Testis (tissue), 3 donors: ENCODE measurements around the gene GNAI3. TPM values are rescaled to one million over a fixed set of nuclear protein-coding genes. Genes with fewer than 3 reads are reported as not detected.
A peak's percentile ranks its signal among the peaks of the same experiment; 100 is the strongest.

Experiments used
- DNase-seq: peaks from one replicate; pipeline ENCODE4 v3.0.0-alpha.2; 2019
- H3K27ac ChIP-seq, 2 donors: fragments of 200-600 bp; sonication (generic); one replicate each; pipeline ENCODE4 v1.5.1; 2019
- H3K27me3 ChIP-seq: fragments of 200-600 bp; sonication (generic); one replicate; pipeline ENCODE4 v1.5.1; 2019
- H3K36me3 ChIP-seq: fragments of 200-600 bp; sonication (generic); one replicate; pipeline ENCODE4 v1.5.1; 2017; ENCODE audit warnings: low read depth; ENCODE audit errors: missing control alignments
- H3K4me1 ChIP-seq: fragments of 200-600 bp; sonication (generic); one replicate; pipeline ENCODE4 v1.5.1; 2019
- H3K4me3 ChIP-seq, 2 donors: fragments of 200-600 bp; sonication (generic); one replicate each; pipeline ENCODE4 v1.5.1; 2017 to 2019
- H3K9me3 ChIP-seq: fragments of 200-600 bp; sonication (generic); one replicate; pipeline ENCODE4 v1.5.1; 2017
- POLR2A ChIP-seq: fragments of 450-650 bp; IDR thresholded peaks from one replicate; pipeline ENCODE4 v1.6.1; 2017; ENCODE audit warnings: antibody characterized with exemption, mild to moderate bottlenecking, moderate library complexity
- WGBS, 2 donors: methylation state at CpG; one replicate each; pipeline ENCODE4 v1.1.5; 2018; 5-methylcytosine and 5-hydroxymethylcytosine counted together
- intact Hi-C: fragments of 100-400 bp; cut with DNase I; formaldehyde crosslinking; loops from one replicate; pipeline ENCODE4 v1.15.1; 2023; ENCODE audit warnings: low total_unique reads
- polyA plus RNA-seq: library from polyadenylated mRNA; stranded (reverse); fragments of 350-450 nt; fragmentation: Illumina TruSeq; extraction: RNeasy Lipid Tissue Mini Kit (QIAGEN cat#74804); gene quantifications from one replicate; pipeline ENCODE4 v1.2.3, GENCODE V29; 2014; ENCODE audit warnings: low read depth, low replicate concordance; ENCODE audit not compliant: insufficient read depth
- total RNA-seq, 2 donors: library from RNA; depleted of rRNA; stranded (reverse); fragments of >200 nt; gene quantifications; one replicate each; pipeline ENCODE4 v1.2.3, GENCODE V29; 2016
- TF ChIP-seq, protein P1 (sequence below), 3 experiments: fragments of 450-650 bp in 2 of 3; fragments of 200-600 bp in 1 of 3; sonication (generic) in 1 of 3; IDR thresholded peaks; one replicate each; pipeline ENCODE4 v1.5.1; 2016 to 2019; ENCODE audit warnings: antibody characterized with exemption in 3 of 3, mild to moderate bottlenecking in 2 of 3, moderate library complexity in 1 of 3

GNAI3 gene
- total and polyA plus RNA-seq, 3 donors from 2014 or later = 5.7 to 5.9 (median 5.8) TPM

DNA sequence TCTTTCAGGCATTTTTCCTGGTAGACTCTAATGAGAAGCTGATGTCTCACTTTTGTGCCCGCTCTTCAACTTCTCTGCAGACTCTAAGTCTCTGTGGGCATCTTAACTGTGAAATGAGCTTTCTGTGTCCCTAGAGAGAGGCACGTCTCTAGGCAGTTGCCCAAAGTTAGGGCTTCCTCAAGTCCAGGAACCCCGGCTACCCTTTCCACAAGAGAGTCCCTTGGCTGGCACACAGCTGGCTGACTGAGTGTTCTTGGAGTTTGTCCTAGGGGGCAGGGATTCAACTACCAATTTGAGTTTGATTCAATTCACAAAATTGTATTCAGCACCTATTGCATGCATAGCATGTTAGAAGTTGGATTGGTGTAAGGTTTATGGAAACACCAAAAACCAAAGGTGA, 7.3 kb upstream of the GNAI3 start:
- no peak for DNase-seq
- Histone ChIP-seq H3K4me3 (no peak overlapping the region), H3K27me3 (no peaks in the 10 kb centered on the region), H3K9me3 (no peaks in the 10 kb centered on the region), H3K4me1 (peaks cover 15% of the 10 kb centered on the region), H3K27ac (no peak overlapping the region), H3K36me3 (no peaks in the 10 kb centered on the region)
- TF ChIP-seq, protein P1, sequence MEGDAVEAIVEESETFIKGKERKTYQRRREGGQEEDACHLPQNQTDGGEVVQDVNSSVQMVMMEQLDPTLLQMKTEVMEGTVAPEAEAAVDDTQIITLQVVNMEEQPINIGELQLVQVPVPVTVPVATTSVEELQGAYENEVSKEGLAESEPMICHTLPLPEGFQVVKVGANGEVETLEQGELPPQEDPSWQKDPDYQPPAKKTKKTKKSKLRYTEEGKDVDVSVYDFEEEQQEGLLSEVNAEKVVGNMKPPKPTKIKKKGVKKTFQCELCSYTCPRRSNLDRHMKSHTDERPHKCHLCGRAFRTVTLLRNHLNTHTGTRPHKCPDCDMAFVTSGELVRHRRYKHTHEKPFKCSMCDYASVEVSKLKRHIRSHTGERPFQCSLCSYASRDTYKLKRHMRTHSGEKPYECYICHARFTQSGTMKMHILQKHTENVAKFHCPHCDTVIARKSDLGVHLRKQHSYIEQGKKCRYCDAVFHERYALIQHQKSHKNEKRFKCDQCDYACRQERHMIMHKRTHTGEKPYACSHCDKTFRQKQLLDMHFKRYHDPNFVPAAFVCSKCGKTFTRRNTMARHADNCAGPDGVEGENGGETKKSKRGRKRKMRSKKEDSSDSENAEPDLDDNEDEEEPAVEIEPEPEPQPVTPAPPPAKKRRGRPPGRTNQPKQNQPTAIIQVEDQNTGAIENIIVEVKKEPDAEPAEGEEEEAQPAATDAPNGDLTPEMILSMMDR (IDR thresholded peaks at IDR 0.05) = no peak
- no peak for TF ChIP-seq POLR2A
- intact Hi-C loops = loop anchor here (10.0 kb wide), 1 partner anchor 444 kb away; the partner anchor contains the start of gene AHCYL1
- WGBS, 2 donors = 82 to 91% methylated on average over 3 of the region's 3 CpGs

DNA sequence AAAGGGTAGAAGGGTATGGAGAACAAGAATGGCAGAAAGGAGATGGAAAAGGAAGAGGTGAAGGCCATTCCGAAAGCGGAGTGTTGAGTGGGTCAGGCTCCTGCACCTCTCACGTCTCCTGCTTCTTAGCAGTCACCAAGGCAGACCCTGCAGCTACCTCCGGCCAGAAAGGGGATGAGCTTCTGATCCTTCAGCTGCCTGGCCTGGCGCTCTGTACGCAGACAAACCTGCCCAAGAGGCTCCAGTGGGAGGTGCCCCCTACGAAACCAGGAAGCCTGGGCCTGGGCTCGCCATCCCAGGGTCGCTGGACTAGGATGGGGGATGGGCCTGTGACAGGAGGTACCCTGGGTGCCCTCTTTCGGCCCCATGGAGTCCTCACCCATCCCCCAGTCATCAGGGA, 5.8 kb upstream of the GNAI3 start:
- H3K27me3 ChIP-seq = no peaks in the 10 kb centered on the region
- peaks cover 20% of the 10 kb centered on the region for H3K4me1 ChIP-seq
- no peaks in the 10 kb centered on the region for H3K36me3 ChIP-seq
- no peak overlapping the region for H3K27ac ChIP-seq
- intact Hi-C loops = loop anchor here (10.0 kb wide), 1 partner anchor 442 kb away; the partner anchor contains the start of gene AHCYL1
- H3K9me3 ChIP-seq = no peaks in the 10 kb centered on the region
- TF ChIP-seq POLR2A = no peak
- TF ChIP-seq, protein P1 (IDR thresholded peaks at IDR 0.05) = no peak
- peak; percentile 11 for DNase-seq
- 92% methylated on average over 9 to 10 of the region's 10 CpGs for WGBS, 2 donors
- no peak overlapping the region for H3K4me3 ChIP-seq

DNA sequence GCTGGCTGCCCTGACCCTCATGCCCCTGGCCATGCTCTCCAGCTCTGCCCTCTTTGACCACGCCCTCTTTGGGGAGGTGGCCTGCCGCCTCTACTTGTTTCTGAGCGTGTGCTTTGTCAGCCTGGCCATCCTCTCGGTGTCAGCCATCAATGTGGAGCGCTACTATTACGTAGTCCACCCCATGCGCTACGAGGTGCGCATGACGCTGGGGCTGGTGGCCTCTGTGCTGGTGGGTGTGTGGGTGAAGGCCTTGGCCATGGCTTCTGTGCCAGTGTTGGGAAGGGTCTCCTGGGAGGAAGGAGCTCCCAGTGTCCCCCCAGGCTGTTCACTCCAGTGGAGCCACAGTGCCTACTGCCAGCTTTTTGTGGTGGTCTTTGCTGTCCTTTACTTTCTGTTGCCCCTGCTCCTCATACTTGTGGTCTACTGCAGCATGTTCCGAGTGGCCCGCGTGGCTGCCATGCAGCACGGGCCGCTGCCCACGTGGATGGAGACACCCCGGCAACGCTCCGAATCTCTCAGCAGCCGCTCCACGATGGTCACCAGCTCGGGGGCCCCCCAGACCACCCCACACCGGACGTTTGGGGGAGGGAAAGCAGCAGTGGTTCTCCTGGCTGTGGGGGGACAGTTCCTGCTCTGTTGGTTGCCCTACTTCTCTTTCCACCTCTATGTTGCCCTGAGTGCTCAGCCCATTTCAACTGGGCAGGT, 5.0 kb upstream of the GNAI3 start:
- H3K4me3 ChIP-seq = no peak overlapping the region
- no peak overlapping the region for H3K27ac ChIP-seq
- no peak for DNase-seq
- intact Hi-C loops = loop anchor here (10.0 kb wide), 1 partner anchor 441 kb away; the partner anchor contains the start of gene AHCYL1
- no peaks in the 10 kb centered on the region for H3K36me3 ChIP-seq
- 86 to 95% methylated on average over 21 to 23 of the region's 24 CpGs for WGBS, 2 donors
- H3K4me1 ChIP-seq = peaks cover 21% of the 10 kb centered on the region
- H3K27me3 ChIP-seq = no peaks in the 10 kb centered on the region
- no peaks in the 10 kb centered on the region for H3K9me3 ChIP-seq
- TF ChIP-seq, protein P1 (IDR thresholded peaks at IDR 0.05) = no peak
- no peak for TF ChIP-seq POLR2A

DNA sequence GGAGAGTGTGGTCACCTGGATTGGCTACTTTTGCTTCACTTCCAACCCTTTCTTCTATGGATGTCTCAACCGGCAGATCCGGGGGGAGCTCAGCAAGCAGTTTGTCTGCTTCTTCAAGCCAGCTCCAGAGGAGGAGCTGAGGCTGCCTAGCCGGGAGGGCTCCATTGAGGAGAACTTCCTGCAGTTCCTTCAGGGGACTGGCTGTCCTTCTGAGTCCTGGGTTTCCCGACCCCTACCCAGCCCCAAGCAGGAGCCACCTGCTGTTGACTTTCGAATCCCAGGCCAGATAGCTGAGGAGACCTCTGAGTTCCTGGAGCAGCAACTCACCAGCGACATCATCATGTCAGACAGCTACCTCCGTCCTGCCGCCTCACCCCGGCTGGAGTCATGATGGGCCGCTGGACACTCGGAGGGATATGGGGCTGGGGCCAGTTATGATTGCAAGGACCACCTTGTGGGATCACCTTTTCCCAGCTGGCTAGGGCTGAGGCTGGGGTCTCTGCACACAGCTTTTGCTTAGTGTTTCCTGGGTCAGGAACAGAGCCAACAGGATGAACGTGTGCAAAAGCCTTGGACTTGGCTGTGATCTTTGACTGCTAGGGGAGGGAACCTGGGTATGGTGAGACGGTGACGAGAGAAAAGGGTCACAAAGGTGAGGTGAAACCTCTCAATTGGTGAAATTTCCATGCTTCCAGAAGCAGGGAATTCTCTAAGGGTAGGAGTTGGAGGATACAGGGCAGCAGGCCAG, 4.3 kb upstream of the GNAI3 start:
- intact Hi-C loops = loop anchor here (10.0 kb wide), 1 partner anchor 441 kb away; the partner anchor contains the start of gene AHCYL1
- no peaks in the 10 kb centered on the region for H3K27me3 ChIP-seq
- peaks cover 21% of the 10 kb centered on the region for H3K4me1 ChIP-seq
- no peak overlapping the region for H3K4me3 ChIP-seq
- no peaks in the 10 kb centered on the region for H3K9me3 ChIP-seq
- 73 to 81% methylated on average over 13 to 14 of the region's 14 CpGs for WGBS, 2 donors
- H3K36me3 ChIP-seq = no peaks in the 10 kb centered on the region
- H3K27ac ChIP-seq = no peak overlapping the region
- DNase-seq = no peak
- TF ChIP-seq POLR2A = no peak
- TF ChIP-seq, protein P1 (IDR thresholded peaks at IDR 0.05) = no peak
